BE2C (cell line): Measurements from ENCODE around the gene PCP4L1.

Source experiments
- DNase-seq: peaks from one replicate; pipeline ENCODE4 v3.0.0-alpha.2; 2020
- H3K27me3 ChIP-seq: fragments of 250-450 bp; sonication (Bioruptor Pico); 2 replicates; pipeline ENCODE4 v1.5.1; 2020; ENCODE audit warnings: mild to moderate bottlenecking
- H3K36me3 ChIP-seq: fragments of 250-450 bp; sonication (Bioruptor Pico); 2 replicates; pipeline ENCODE4 v1.5.1; 2020; ENCODE audit warnings: mild to moderate bottlenecking
- H3K4me1 ChIP-seq: fragments of 250-450 bp; sonication (Bioruptor Pico); 2 replicates; pipeline ENCODE4 v1.5.1; 2020
- H3K4me3 ChIP-seq: 2 replicates; pipeline ENCODE4 v1.5.1; 2011; ENCODE audit warnings: low read depth, low read length
- H3K9me3 ChIP-seq: fragments of 250-450 bp; sonication (Bioruptor Pico); 2 replicates; pipeline ENCODE4 v1.5.1; 2020
- CTCF ChIP-seq: IDR thresholded peaks from 2 replicates; pipeline ENCODE4 v1.5.1; 2012; ENCODE audit warnings: mild to moderate bottlenecking, low read depth, low read length

The PCP4L1 gene

GRCh38 chr1:161285113-161285512 lies 26.6 kb downstream of the PCP4L1 start:
- no peak for DNase-seq
- no peaks in the 10 kb centered on the region for H3K4me1 ChIP-seq
- no peak overlapping the region for H3K4me3 ChIP-seq
- H3K27me3 ChIP-seq, result peaks cover 17% of the 10 kb centered on the region
- H3K9me3 ChIP-seq, result no peaks in the 10 kb centered on the region
- no peaks in the 10 kb centered on the region for H3K36me3 ChIP-seq
- TF ChIP-seq CTCF, result no peak

- no peaks in the 10 kb centered on the region for H3K4me1 ChIP-seq
- H3K9me3 ChIP-seq, result no peaks in the 10 kb centered on the region
- no peak for TF ChIP-seq CTCF
- no peak for DNase-seq
- no peaks in the 10 kb centered on the region for H3K36me3 ChIP-seq
- H3K27me3 ChIP-seq, result peaks cover 17% of the 10 kb centered on the region
- no peak overlapping the region for H3K4me3 ChIP-seq
These were observed 27.0 kb downstream of the PCP4L1 start for GRCh38 chr1:161285521-161285920.

- no peak overlapping the region for H3K4me3 ChIP-seq
- H3K9me3 ChIP-seq, result no peaks in the 10 kb centered on the region
- no peak for TF ChIP-seq CTCF
- H3K36me3 ChIP-seq, result no peaks in the 10 kb centered on the region
- no peak for DNase-seq
- H3K27me3 ChIP-seq, result peaks cover 17% of the 10 kb centered on the region
- no peaks in the 10 kb centered on the region for H3K4me1 ChIP-seq
These were observed 29.0 kb downstream of the PCP4L1 start for GRCh38 chr1:161287482-161288054.

GRCh38 chr1:161290779-161291178 lies 32.2 kb downstream of the PCP4L1 start:
- Histone ChIP-seq H3K4me3 (no peak overlapping the region), H3K9me3 (no peaks in the 10 kb centered on the region), H3K27me3 (no peaks in the 10 kb centered on the region; the same call in none of the 2 replicates), H3K4me1 (no peaks in the 10 kb centered on the region), H3K36me3 (no peaks in the 10 kb centered on the region)
- TF ChIP-seq CTCF, result no peak
- DNase-seq, result no peak

- H3K9me3 ChIP-seq, result no peaks in the 10 kb centered on the region
- no peaks in the 10 kb centered on the region for H3K36me3 ChIP-seq
- TF ChIP-seq CTCF, result no peak
- no peaks in the 10 kb centered on the region for H3K4me1 ChIP-seq
- no peaks in the 10 kb centered on the region for H3K27me3 ChIP-seq
- H3K4me3 ChIP-seq, result no peak overlapping the region
- no peak for DNase-seq
These were observed 38.9 kb downstream of the PCP4L1 start for GRCh38 chr1:161297415-161297814.

GRCh38 chr1:161298116-161298515 lies 39.6 kb downstream of the PCP4L1 start:
- no peaks in the 10 kb centered on the region for H3K36me3 ChIP-seq
- H3K27me3 ChIP-seq, result no peaks in the 10 kb centered on the region
- H3K4me1 ChIP-seq, result no peaks in the 10 kb centered on the region
- no peak for TF ChIP-seq CTCF
- no peaks in the 10 kb centered on the region for H3K9me3 ChIP-seq
- no peak for DNase-seq
- H3K4me3 ChIP-seq, result no peak overlapping the region
